Measurements from ENCODE around the gene PSMA7.
"Not testable (repeated sequence)": the region's sequence is repeated elsewhere in the genome, so short reads cannot be mapped to it uniquely, and the experiment has no call there.

The PSMA7 gene

GRCh38 chr20:62155428-62156253 lies 12.4 kb upstream of the PSMA7 start:
- no peak for DNase-seq (ENCODE audit: low spot score)

- DNase-seq (ENCODE audit: low spot score) = no peak
Observed at GRCh38 chr20:62151835-62152364, 8.7 kb upstream of the PSMA7 start.

GRCh38 chr20:62151225-62151624 lies 8.0 kb upstream of the PSMA7 start:
- no peak for DNase-seq (ENCODE audit: low spot score)

GRCh38 chr20:62150310-62150575 lies 7.0 kb upstream of the PSMA7 start:
- no peak for DNase-seq (ENCODE audit: low spot score)

GRCh38 chr20:62149532-62150309 lies 6.5 kb upstream of the PSMA7 start:
- DNase-seq (ENCODE audit: low spot score) = no peak

- DNase-seq (ENCODE audit: low spot score) = no peak
Observed at GRCh38 chr20:62148908-62149314, 5.7 kb upstream of the PSMA7 start.

GRCh38 chr20:62148383-62148782 lies 5.2 kb upstream of the PSMA7 start:
- DNase-seq (ENCODE audit: low spot score) = not testable (repeated sequence)

DNA sequence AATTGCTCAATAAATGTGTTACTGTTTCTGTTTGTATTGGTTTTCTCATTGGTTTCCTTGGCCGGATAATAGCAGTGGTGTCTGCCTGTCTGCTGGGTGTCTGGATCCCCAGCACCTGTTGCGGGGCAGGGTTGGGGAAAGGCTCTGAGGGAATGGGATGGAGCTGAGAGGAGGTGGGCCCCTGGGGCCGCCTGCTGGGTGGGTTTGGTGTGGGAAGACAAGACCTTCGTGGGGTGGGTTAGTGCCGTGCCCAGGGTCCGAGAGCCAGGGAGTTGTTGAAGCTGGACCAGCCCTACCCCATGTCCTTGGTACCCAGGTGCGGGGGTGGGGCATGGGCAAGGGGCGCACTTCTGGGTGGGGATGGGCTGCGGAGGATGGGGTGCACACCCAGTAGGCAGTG lies 4.3 kb upstream of the PSMA7 start:
- no peak for DNase-seq (ENCODE audit: low spot score)

DNA sequence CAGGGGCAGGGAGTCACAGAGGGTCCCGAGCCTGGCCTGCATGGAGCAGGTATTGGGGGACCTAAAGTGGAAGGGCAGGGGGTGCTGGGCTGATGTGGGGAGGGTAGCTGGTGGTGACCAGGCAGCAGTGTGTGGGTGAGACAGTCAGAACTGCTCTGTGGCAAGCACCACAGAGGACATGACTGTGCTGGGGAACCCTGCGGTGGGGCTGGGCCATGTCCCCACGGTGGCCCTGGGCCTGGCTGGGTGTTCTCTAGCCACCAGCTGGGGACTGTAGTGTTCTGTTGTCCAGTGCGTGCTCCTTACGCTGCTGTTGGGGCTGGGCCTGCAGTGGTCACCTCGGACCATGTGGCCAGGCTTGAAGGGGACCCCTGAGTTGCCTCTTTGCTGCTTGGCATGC lies 3.9 kb upstream of the PSMA7 start:
- DNase-seq (ENCODE audit: low spot score) = no peak

- DNase-seq (ENCODE audit: low spot score) = no peak
Observed at GRCh38 chr20:62146019-62146755, 3.0 kb upstream of the PSMA7 start.

DNA sequence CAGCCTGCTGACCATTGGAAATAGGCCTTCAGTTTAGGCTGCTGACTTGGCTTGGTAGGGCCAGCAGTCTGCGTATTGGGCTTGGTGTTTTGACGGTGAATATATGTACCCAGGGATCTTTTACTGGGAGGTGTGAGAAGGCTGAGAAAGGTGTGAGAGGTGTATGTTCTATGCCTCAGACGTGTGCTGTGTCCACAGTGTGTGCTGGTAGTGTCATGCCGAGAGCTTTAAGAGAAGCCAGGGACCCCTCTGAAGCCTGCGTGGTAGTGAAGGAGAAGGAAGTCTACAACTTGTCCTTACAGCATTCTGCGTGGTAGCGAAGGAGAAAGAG lies 2.5 kb upstream of the PSMA7 start:
- no peak for DNase-seq (ENCODE audit: low spot score)

- peak; percentile 82 for DNase-seq (ENCODE audit: low spot score)
Observed at GRCh38 chr20:62143957-62144825, 997 bp upstream of the PSMA7 start.

DNA sequence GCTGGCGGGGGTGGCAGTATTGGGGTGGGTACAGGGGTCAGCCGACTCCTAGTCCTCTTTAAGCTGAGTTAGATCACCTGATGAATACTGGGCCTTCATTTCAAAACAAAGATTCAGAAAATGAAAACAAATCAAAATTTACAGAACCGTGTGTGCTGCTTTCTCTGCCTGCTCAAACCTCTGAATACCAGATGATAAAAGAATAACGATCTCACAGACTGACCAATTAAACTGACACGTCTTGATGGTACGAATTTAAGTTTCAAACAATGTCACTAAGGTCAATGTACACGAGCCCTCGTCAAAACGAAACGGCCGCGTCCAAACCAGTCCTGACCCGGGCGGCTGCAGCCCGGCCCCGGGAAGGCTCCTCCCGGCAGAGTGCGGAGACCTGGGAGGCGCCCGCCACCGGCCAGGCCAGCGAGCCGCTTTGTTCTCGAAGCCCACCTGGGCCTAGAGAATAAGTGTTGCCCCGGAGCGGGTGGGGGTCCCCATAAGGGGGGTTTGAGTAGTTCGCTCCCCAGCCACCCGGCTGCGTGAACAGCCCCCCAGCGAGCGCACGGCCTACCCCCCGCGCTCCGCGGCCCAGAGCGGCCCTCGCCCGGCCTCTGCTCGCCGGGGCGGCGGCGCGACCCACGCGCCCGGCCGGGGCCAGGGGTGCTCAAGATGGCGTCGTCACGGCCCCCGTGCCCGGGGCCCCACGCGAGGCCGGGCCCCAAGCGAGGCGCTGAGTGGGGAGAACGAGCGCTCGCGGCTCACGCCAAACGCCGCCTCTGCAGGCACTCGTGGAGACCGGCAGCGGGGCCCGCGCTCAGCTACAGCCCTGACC lies 728 bp downstream of the PSMA7 start:
- DNase-seq (ENCODE audit: low spot score) = peak; percentile 31

- DNase-seq (ENCODE audit: low spot score) = no peak
Observed at GRCh38 chr20:62141397-62142251, 1.6 kb downstream of the PSMA7 start.

DNA sequence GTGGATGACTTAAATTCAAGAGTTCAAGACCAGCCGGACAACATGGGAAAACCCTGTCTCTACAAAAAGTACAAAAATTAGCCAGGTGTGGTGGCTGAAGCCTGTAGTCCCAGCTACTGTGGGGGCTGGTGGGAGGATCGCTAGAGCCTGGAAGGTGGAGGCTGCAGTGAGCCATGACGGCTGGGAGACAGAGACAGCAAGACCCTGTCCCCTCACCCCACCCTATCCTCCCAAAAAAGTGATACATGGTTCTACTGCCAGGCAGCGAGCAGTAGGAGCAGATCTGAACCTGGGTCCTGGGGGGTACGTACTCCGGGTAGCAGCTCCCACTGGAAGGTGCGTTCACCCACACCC lies 2.2 kb downstream of the PSMA7 start:
- no peak for DNase-seq (ENCODE audit: low spot score)

DNA sequence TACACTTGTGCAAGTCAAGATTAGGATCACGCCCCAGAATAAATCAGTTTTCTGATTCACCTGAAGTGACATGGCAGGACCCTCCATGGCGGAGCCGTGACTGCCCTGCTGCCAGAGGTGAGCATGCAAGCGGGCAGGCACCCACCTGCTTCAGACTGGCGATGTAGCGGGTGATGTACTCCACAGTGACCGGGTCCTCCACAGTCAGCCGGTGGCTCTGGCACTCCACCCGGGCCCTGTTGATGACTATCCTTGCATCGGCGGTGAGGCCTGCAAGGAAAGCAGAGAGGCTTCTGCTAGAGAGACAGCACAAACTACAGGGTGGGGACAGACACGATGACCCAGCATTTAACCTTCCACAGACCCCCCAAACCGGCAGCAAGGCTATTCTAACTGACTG lies 3.6 kb downstream of the PSMA7 start:
- DNase-seq (ENCODE audit: low spot score) = no peak

GRCh38 chr20:62138912-62139311 lies 4.3 kb downstream of the PSMA7 start:
- DNase-seq (ENCODE audit: low spot score) = no peak

DNA sequence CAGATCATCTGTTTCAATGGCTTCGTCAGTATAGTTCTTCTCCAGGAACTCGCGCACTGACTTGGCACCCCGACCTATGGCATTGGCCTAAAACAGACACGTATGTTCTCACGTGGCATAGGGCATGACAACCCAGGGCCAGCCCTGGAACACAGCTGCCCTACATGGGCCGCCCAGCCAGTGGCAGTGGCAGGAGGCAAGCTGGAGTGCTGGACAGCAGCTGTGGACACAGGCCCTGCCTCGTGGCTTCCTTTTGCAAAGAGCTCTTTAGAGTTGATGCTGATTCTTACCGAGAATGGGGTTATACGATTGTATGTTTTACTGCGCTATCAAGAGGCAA lies 5.0 kb downstream of the PSMA7 start:
- DNase-seq (ENCODE audit: low spot score) = no peak

DNA sequence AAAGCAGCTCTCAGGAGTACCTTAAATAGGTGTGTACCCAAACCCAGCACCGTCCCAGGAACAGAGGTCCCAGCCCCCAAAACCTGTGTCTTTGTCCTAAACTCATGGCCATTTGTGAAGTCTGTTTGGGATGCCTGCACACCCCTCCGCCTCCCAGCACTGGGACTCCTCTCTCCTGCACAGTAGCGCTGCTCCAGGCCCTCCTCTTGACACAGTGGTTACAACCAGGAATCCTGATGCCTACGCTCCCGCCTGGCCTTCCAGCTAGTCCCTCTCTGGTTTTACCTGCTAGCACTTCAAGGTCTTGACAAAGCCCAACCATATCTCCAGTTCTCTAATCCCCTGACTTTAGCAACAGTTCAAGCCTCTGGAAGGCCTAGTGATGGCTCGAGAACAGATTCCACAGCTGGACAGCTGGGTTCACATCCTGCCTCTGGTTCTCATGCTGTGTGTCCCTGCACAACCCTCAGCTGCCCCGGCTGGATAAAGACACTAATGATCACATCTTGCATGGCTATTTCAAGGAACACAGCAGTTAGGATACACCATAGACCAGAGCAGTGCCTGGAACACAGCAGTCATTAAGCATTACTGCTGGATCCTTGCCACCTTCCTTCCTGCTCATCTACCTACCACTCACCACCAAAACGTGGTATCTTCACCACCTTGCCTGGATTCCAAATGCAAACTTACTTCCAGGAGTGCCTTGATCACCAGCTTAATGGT lies 5.6 kb downstream of the PSMA7 start:
- no peak for DNase-seq (ENCODE audit: low spot score)

GRCh38 chr20:62137092-62137384 lies 6.2 kb downstream of the PSMA7 start:
- DNase-seq (ENCODE audit: low spot score) = no peak

Measured in hepatic stellate cell (primary cell).